Panc1 (cell line): Measurements from ENCODE around the gene ATF5.

Source experiments
- CTCF ChIP-seq: fragments of 450-650 bp; IDR thresholded peaks from 2 replicates; pipeline ENCODE4 v1.5.1; 2017; ENCODE audit warnings: mild to moderate bottlenecking
- POLR2AphosphoS5 ChIP-seq: IDR thresholded peaks from 2 replicates; pipeline ENCODE4 v1.6.1; 2012; ENCODE audit warnings: mild to moderate bottlenecking, low read depth, low read length, moderate library complexity
- REST ChIP-seq, 2 experiments: IDR thresholded peaks; 2 replicates each; pipeline ENCODE4 v1.6.1; 2011 to 2012; ENCODE audit warnings: low read depth in 2 of 2, control low read depth in 1 of 2, low read length in 1 of 2, mild to moderate bottlenecking in 1 of 2, moderate library complexity in 1 of 2; ENCODE audit not compliant: insufficient read depth in 1 of 2
- SIN3A ChIP-seq: IDR thresholded peaks from 2 replicates; pipeline ENCODE4 v1.6.1; 2012; ENCODE audit warnings: low read depth, mild to moderate bottlenecking, low read length, moderate library complexity, borderline replicate concordance; ENCODE audit not compliant: insufficient read depth

- TF ChIP-seq CTCF (no peak), POLR2AphosphoS5 (peak; percentile 13; the same call in 1 of the 2 replicates), REST (IDR thresholded peaks at IDR 0.05; ENCODE audit: insufficient read depth in 1 of 2, low read depth in 2 of 2, low read length in 1 of 2) (no peak), SIN3A (no peak)
These were observed 842 bp downstream of the ATF5 start for GRCh38 chr19:49929611-49930482.
